ENCODE data around the gene CHRNA9.

GRCh38 chr4:40348000-40348399 lies 12.9 kb downstream of the CHRNA9 start:
- TF ChIP-seq CTCF (IDR thresholded peaks at IDR 0.05; ENCODE audit: insufficient read depth, low read length, poor library complexity, severe bottlenecking), result no peak
- TF ChIP-seq EZH2phosphoT487 (conservative IDR thresholded peaks at IDR 0.05; ENCODE audit: low read length), result no peak
